ENCODE data around the gene FBXO15.

GRCh38 chr18:74137920-74138538 is 9.6 kb downstream of the FBXO15 start:
- no peak for TF ChIP-seq CTCF (IDR thresholded peaks at IDR 0.05)
- TF ChIP-seq POLR2A (IDR thresholded peaks at IDR 0.05) = no peak

Data from thyroid gland (tissue), 4 donors.